Lower leg skin (tissue), 3 donors: Measurements from ENCODE around the gene ELMO3.

Experiments used
- POLR2A ChIP-seq, 2 donors: fragments of 450-650 bp; IDR thresholded peaks; one replicate each; pipeline ENCODE4 v1.6.1; 2016 to 2017; ENCODE audit warnings: antibody characterized with exemption in 2 of 2, mild to moderate bottlenecking in 1 of 2, moderate library complexity in 1 of 2
- TF ChIP-seq, protein P1 (sequence below), 3 donors: fragments of 450-650 bp; IDR thresholded peaks; one replicate each; pipeline ENCODE4 v1.5.1; 2016; ENCODE audit warnings: antibody characterized with exemption in 3 of 3, mild to moderate bottlenecking in 3 of 3, moderate library complexity in 2 of 3

DNA sequence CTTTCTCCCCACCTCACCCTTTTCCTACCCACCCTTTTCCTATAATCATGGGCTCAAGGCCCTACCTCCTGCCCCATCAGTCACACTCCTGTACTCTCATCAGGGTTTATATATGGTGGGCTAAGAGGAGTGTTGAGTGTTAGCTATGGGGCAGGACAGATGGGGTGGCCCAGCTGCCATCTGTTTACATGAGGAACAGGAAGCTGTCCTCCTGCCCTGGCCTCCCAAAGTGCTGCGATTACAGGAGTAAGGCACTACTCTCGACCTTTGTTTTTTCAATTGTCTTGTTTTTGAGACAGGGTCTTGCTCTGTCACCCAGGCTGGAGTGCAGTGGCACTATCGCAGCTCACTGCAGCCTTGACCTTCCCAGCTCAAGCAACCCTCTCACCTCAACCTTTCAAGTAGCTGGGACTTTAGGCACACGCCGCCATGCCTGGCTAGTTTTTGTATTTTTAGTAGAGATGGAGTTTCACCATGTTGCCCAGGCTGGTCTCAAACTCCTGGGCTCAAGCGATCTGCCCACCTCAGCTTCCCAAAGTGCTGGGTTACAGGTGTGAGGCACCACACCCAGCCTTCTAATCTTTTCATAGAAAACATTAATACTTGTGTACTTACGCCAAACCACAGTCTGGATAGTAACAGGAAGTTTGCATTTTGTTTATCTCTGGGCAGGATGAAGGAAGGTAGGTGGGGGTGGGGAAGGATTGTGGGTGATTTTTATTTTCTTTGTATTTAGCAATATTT lies 40.9 kb upstream of the ELMO3 start:
- TF ChIP-seq, protein P1, sequence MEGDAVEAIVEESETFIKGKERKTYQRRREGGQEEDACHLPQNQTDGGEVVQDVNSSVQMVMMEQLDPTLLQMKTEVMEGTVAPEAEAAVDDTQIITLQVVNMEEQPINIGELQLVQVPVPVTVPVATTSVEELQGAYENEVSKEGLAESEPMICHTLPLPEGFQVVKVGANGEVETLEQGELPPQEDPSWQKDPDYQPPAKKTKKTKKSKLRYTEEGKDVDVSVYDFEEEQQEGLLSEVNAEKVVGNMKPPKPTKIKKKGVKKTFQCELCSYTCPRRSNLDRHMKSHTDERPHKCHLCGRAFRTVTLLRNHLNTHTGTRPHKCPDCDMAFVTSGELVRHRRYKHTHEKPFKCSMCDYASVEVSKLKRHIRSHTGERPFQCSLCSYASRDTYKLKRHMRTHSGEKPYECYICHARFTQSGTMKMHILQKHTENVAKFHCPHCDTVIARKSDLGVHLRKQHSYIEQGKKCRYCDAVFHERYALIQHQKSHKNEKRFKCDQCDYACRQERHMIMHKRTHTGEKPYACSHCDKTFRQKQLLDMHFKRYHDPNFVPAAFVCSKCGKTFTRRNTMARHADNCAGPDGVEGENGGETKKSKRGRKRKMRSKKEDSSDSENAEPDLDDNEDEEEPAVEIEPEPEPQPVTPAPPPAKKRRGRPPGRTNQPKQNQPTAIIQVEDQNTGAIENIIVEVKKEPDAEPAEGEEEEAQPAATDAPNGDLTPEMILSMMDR (IDR thresholded peaks at IDR 0.05), result no peak
- no peak for TF ChIP-seq POLR2A (IDR thresholded peaks at IDR 0.05)
